ENCODE results near the gene NT5E.

Gene NT5E

DNA sequence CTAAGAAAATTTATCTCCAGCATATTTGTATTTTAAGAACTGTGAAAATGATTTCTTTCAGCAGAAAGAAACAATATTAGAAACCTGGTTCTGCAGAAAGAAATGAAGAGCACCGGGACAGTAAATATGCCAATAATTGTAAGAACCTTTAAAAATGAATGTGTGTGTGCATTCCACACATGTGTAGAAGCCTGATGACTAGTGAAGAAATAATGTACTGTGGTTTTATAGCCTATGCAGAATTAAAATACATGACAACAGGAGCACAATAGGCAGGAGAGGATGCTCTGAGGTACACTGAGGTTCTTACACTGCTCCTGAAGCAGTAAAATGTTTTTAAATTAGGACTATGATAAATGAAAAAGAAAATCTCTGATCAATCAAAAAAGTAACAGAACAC, 94.9 kb downstream of the NT5E start:
- no peak for DNase-seq
- in situ Hi-C loops (cut with HindIII; ENCODE audit: low pct_ligation_motif_present, low pct_unique_long_range_greater_than_20kb, low sequenced_read_pairs): no loop called here

Measured in ACHN (cell line).